Thyroid gland (tissue), 4 donors: ENCODE results near the gene RPP30. TPM values are rescaled to one million over a fixed set of nuclear protein-coding genes. Genes with fewer than 3 reads are reported as not detected.
"Not testable (repeated sequence)": the region's sequence is repeated elsewhere in the genome, so short reads cannot be mapped to it uniquely, and the experiment has no call there.

Experiments
- DNase-seq, 2 donors: peaks; one replicate each; pipeline ENCODE4 v3.0.0-alpha.2; 2019
- H3K27ac ChIP-seq, 3 donors: fragments of 200-600 bp; sonication (generic); 1 replicate in 2 of 3; 2 replicates in 1 of 3; pipeline ENCODE4 v1.5.1; 2016 to 2019; ENCODE audit warnings: mild to moderate bottlenecking in 1 of 3, moderate library complexity in 1 of 3
- H3K27me3 ChIP-seq: fragments of 200-600 bp; sonication (generic); one replicate; pipeline ENCODE4 v1.5.1; 2019
- H3K36me3 ChIP-seq, 2 donors: fragments of 200-600 bp; sonication (generic); one replicate each; pipeline ENCODE4 v1.5.1; 2016 to 2019
- H3K4me1 ChIP-seq, 2 donors: fragments of 200-600 bp; sonication (generic); one replicate each; pipeline ENCODE4 v1.5.1; 2017 to 2019
- H3K4me3 ChIP-seq, 3 donors: fragments of 200-600 bp; sonication (generic); replicated peaks in 1 of 3; 1 replicate in 2 of 3; 2 replicates in 1 of 3; pipeline ENCODE4 v1.5.1; 2016; ENCODE audit warnings: mild to moderate bottlenecking in 1 of 3
- H3K9me3 ChIP-seq: fragments of 200-600 bp; sonication (generic); one replicate; pipeline ENCODE4 v1.5.1; 2017
- POLR2A ChIP-seq, 2 donors: fragments of 450-650 bp; IDR thresholded peaks; one replicate each; pipeline ENCODE4 v1.6.1; 2017; ENCODE audit warnings: antibody characterized with exemption in 2 of 2, mild to moderate bottlenecking in 2 of 2, moderate library complexity in 1 of 2
- WGBS, 2 donors: methylation state at CpG; one replicate each; pipeline ENCODE4 v1.1.5; 2017; 5-methylcytosine and 5-hydroxymethylcytosine counted together
- intact Hi-C: fragments of 100-400 bp; cut with DNase I; formaldehyde crosslinking; loops from one replicate; pipeline ENCODE4 v1.15.1; 2023
- total RNA-seq, 4 donors: library from RNA; depleted of rRNA; stranded (reverse); fragments of >200 nt; gene quantifications; one replicate each; pipeline ENCODE4 v1.2.3, GENCODE V29; 2016
- TF ChIP-seq, protein P1 (sequence below), 6 experiments: fragments of 200-600 bp in 3 of 6; fragments of 450-650 bp in 3 of 6; sonication (generic) in 3 of 6; IDR thresholded peaks; one replicate each; pipeline ENCODE4 v1.5.1; 2016 to 2019; ENCODE audit warnings: antibody characterized with exemption in 6 of 6, mild to moderate bottlenecking in 2 of 6, inconsistent platforms in 1 of 6, moderate library complexity in 1 of 6

The RPP30 gene
- total RNA-seq, 4 donors from 2014 or later: 20.4 to 62.6 (median 36.3) TPM

DNA sequence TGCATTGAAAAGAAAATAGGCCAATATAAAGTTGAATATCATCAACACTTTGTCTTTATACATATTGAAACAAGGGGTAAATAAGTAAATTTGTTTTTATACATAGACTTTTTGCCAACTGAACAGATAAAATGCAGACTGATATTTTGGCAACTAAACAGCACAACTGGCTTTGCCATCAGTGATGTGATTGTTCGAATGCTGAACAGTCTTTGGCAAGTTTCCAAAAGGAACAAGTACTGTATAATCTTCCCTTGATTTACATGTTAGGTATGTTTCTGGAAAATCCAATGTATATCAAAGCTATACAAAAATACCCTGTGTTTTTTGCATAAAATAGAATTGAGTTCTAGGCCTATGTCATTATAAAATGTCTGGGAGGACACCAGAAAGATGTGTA, 67.3 kb downstream of the RPP30 start:
- no peaks in the 10 kb centered on the region for H3K36me3 ChIP-seq
- intact Hi-C loops: no loop called here
- no peak overlapping the region for H3K27ac ChIP-seq
- WGBS, 2 donors: 64 to 72% methylated on average over 1 of the region's 1 CpG
- no peak for DNase-seq
- H3K4me1 ChIP-seq: no peaks in the 10 kb centered on the region
- no peaks in the 10 kb centered on the region for H3K27me3 ChIP-seq
- H3K4me3 ChIP-seq: no peak overlapping the region
- TF ChIP-seq, protein P1, sequence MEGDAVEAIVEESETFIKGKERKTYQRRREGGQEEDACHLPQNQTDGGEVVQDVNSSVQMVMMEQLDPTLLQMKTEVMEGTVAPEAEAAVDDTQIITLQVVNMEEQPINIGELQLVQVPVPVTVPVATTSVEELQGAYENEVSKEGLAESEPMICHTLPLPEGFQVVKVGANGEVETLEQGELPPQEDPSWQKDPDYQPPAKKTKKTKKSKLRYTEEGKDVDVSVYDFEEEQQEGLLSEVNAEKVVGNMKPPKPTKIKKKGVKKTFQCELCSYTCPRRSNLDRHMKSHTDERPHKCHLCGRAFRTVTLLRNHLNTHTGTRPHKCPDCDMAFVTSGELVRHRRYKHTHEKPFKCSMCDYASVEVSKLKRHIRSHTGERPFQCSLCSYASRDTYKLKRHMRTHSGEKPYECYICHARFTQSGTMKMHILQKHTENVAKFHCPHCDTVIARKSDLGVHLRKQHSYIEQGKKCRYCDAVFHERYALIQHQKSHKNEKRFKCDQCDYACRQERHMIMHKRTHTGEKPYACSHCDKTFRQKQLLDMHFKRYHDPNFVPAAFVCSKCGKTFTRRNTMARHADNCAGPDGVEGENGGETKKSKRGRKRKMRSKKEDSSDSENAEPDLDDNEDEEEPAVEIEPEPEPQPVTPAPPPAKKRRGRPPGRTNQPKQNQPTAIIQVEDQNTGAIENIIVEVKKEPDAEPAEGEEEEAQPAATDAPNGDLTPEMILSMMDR (IDR thresholded peaks at IDR 0.05): no peak
- no peak for TF ChIP-seq POLR2A (IDR thresholded peaks at IDR 0.05)
- no peaks in the 10 kb centered on the region for H3K9me3 ChIP-seq

DNA sequence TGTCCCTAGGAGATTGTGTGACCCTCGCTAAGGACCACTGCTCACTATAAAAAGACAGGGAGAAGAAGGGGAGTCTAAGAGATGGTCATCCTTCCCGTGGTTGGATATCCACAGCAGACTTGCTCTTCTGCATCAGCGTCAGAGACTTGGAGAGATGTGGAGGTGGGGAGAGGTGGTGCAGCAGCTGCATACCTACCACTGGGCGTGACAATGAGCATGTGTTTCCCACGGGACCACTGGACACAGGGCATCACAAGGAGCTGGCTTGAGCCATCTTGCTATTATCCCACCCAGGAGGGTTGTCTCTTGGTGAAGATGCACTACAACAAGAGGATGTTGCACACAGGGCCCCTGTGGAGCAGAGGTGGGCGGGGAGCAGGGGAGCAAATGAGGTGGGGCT, 67.9 kb downstream of the RPP30 start:
- no peaks in the 10 kb centered on the region for H3K9me3 ChIP-seq
- H3K4me1 ChIP-seq: no peaks in the 10 kb centered on the region
- intact Hi-C loops: no loop called here
- H3K36me3 ChIP-seq: no peaks in the 10 kb centered on the region
- no peaks in the 10 kb centered on the region for H3K27me3 ChIP-seq
- no peak for TF ChIP-seq POLR2A (IDR thresholded peaks at IDR 0.05)
- TF ChIP-seq, protein P1 (IDR thresholded peaks at IDR 0.05): no peak
- 85 to 86% methylated on average over 6 of the region's 6 CpGs for WGBS, 2 donors
- DNase-seq: no peak
- no peak overlapping the region for H3K27ac ChIP-seq
- no peak overlapping the region for H3K4me3 ChIP-seq

DNA sequence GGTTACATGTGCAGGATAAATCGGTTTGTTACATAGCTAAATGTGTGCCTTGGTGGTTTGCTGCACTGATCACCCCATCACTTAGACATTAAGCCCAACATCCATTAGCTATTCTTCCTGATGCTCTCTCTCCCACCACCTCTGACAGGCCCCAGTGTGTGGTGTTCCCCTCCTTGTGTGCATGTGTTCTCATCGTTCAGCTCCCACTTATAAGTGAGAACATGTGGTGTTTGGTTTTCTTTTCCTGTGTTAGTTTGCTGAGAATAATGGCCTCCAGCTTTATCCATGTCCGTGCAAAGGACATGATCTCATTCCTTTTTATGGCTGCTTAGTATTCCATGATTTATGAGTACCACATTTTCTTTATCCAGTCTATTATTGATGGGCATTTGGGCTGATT, 71.2 kb downstream of the RPP30 start:
- intact Hi-C loops, H3K4me1 ChIP-seq, H3K4me3 ChIP-seq, H3K36me3 ChIP-seq, H3K27ac ChIP-seq, H3K9me3 ChIP-seq, H3K27me3 ChIP-seq, DNase-seq: not testable (repeated sequence)
- WGBS, 2 donors: 70 to 87% methylated on average over 3 of the region's 3 CpGs

DNA sequence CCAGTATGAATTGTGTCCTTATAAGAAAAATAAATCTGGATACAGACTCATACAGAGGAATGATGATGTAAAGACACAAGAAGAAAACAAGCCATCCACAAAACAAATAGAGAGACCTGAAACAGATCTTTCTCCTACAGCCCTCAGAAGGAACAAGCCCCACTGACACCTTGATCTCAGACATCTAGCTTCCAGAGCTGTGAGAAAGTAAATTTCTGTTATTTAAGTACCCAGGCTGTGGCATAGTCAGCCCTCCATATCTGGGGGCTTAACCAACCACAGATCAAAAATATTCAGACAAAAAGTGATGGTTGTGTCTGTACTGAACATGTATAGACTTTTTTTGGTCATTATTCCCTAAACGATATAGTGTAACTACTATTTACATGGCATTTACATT, 73.0 kb downstream of the RPP30 start:
- no peaks in the 10 kb centered on the region for H3K4me1 ChIP-seq
- no peaks in the 10 kb centered on the region for H3K27me3 ChIP-seq
- TF ChIP-seq, protein P1 (IDR thresholded peaks at IDR 0.05): no peak
- no peak for TF ChIP-seq POLR2A (IDR thresholded peaks at IDR 0.05)
- H3K9me3 ChIP-seq: no peaks in the 10 kb centered on the region
- H3K36me3 ChIP-seq: no peaks in the 10 kb centered on the region
- DNase-seq: no peak
- no peak overlapping the region for H3K27ac ChIP-seq
- intact Hi-C loops: no loop called here
- 0 to 50% methylated on average over 1 of the region's 1 CpG for WGBS, 2 donors
- no peak overlapping the region for H3K4me3 ChIP-seq

DNA sequence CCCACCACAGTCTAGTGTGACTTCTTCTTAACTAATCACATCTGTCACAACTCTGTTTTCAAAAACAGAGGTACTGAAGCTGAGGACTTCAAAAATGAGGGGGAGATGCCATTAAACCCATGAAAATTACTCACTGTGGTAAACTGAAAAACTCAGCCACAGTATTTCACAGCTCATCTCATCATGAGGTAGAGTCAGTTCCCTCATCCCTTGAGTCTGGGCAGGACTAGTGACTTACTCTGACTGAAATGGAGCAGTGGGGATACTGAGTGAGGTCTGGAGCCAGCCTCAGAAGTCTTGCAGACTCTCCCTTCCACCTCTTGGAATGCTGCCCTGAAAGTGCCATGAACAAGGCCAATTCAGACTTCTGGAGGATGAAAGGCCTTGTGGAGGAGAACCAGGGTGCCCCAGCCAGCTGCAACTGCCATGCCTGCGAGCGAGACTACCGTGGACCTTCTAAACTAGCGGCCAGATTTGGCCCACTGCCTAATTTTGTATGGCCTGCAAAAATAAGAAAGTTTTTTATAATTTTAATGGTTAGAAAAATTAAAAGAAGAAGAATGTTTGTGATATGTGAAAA, 73.8 kb downstream of the RPP30 start:
- Histone ChIP-seq H3K9me3 (no peaks in the 10 kb centered on the region), H3K36me3 (no peaks in the 10 kb centered on the region), H3K27me3 (no peaks in the 10 kb centered on the region), H3K4me3 (no peak overlapping the region), H3K4me1 (no peaks in the 10 kb centered on the region), H3K27ac (no peak overlapping the region)
- intact Hi-C loops: no loop called here
- no peak for DNase-seq
- no peak for TF ChIP-seq POLR2A (IDR thresholded peaks at IDR 0.05)
- TF ChIP-seq, protein P1 (IDR thresholded peaks at IDR 0.05): no peak
- WGBS, 2 donors: 92 to 96% methylated on average over 4 of the region's 4 CpGs
